ENCODE measurements around the gene CEPT1. TPM values are rescaled to one million over a fixed set of nuclear protein-coding genes. Genes with fewer than 3 reads are reported as not detected.

CEPT1 gene
- total and polyA plus RNA-seq, 2 donors (not counting 1 experiment from before 2014, with no cell fraction given) = 26.4 to 74.5 TPM

- Histone ChIP-seq H3K4me1 (ENCODE audit: control insufficient read depth, extremely low read depth, insufficient read depth, low read length) (no peaks in the 10 kb centered on the region), H3K79me2 (ENCODE audit: control insufficient read depth, insufficient read depth, low read length) (peaks cover 2% of the 10 kb centered on the region), H3K27ac (ENCODE audit: insufficient read depth, low read length) (no peak overlapping the region), H3K9me3 (ENCODE audit: control insufficient read depth, insufficient read depth, low read depth, low read length) (no peaks in the 10 kb centered on the region), H2AFZ (ENCODE audit: low read length) (no peak overlapping the region), H3K27me3 (ENCODE audit: control insufficient read depth, insufficient read depth, low read length) (no peaks in the 10 kb centered on the region), H3K36me3 (ENCODE audit: control insufficient read depth, insufficient read depth, low read length) (peaks cover 4% of the 10 kb centered on the region), H4K20me1 (ENCODE audit: control insufficient read depth, extremely low read depth, insufficient read depth, low read length) (no peaks in the 10 kb centered on the region), H3K9ac (ENCODE audit: insufficient read depth, low read length) (no peak overlapping the region), H3K4me3 (replicated peaks in 1 of 4; ENCODE audit: control extremely low read depth in 1 of 4, insufficient read depth in 1 of 4, low read depth in 3 of 4, low read length in 4 of 4) (no peak overlapping the region), H3K4me2 (ENCODE audit: extremely low read depth, insufficient read depth, low read length) (no peak overlapping the region)
- no peak for DNase-seq (ENCODE audit: low read depth in 2 of 2)
- no peak for TF ChIP-seq CTCF (conservative IDR thresholded peaks at IDR 0.05 in 1 of 2, IDR thresholded peaks at IDR 0.05 in 1 of 2; ENCODE audit: low read depth in 1 of 2, low read length in 2 of 2)
- no peak for TF ChIP-seq EZH2 (IDR thresholded peaks at IDR 0.05; ENCODE audit: low read length, missing control alignments)
Measured at GRCh38 chr1:111133866-111134265, 6.2 kb upstream of the CEPT1 start.

GRCh38 chr1:111139324-111139955 lies 583 bp upstream of the CEPT1 start:
- Histone ChIP-seq H3K9ac (ENCODE audit: insufficient read depth, low read length) (peak overlapping the region; percentile 77), H3K4me1 (ENCODE audit: control insufficient read depth, extremely low read depth, insufficient read depth, low read length) (no peaks in the 10 kb centered on the region), H3K27ac (ENCODE audit: insufficient read depth, low read length) (peak overlapping the region; percentile 79), H3K4me2 (ENCODE audit: extremely low read depth, insufficient read depth, low read length) (peak overlapping the region; percentile 85), H3K4me3 (replicated peaks in 1 of 4; ENCODE audit: control extremely low read depth in 1 of 4, insufficient read depth in 1 of 4, low read depth in 3 of 4, low read length in 4 of 4) (peak overlapping the region; percentile 94 to 97 (median 97)), H4K20me1 (ENCODE audit: control insufficient read depth, extremely low read depth, insufficient read depth, low read length) (no peaks in the 10 kb centered on the region), H2AFZ (ENCODE audit: low read length) (peak overlapping the region; percentile 94), H3K79me2 (ENCODE audit: control insufficient read depth, insufficient read depth, low read length) (peaks cover 47% of the 10 kb centered on the region), H3K36me3 (ENCODE audit: control insufficient read depth, insufficient read depth, low read length) (peaks cover 2% of the 10 kb centered on the region), H3K27me3 (ENCODE audit: control insufficient read depth, insufficient read depth, low read length) (no peaks in the 10 kb centered on the region), H3K9me3 (ENCODE audit: control insufficient read depth, insufficient read depth, low read depth, low read length) (no peaks in the 10 kb centered on the region)
- no peak for TF ChIP-seq EZH2 (IDR thresholded peaks at IDR 0.05; ENCODE audit: low read length, missing control alignments)
- TF ChIP-seq CTCF (conservative IDR thresholded peaks at IDR 0.05 in 1 of 2, IDR thresholded peaks at IDR 0.05 in 1 of 2; ENCODE audit: low read depth in 1 of 2, low read length in 2 of 2) = no peak
- DNase-seq (ENCODE audit: low read depth in 2 of 2) = peak; percentile 61 to 68

- DNase-seq (ENCODE audit: low read depth in 2 of 2) = peak; percentile 38 to 73
- Histone ChIP-seq H2AFZ (ENCODE audit: low read length) (peak overlapping the region; percentile 94), H3K4me2 (ENCODE audit: extremely low read depth, insufficient read depth, low read length) (peak overlapping the region; percentile 76), H3K9ac (ENCODE audit: insufficient read depth, low read length) (peak overlapping the region; percentile 77), H3K4me3 (replicated peaks in 1 of 4; ENCODE audit: control extremely low read depth in 1 of 4, insufficient read depth in 1 of 4, low read depth in 3 of 4, low read length in 4 of 4) (peak overlapping the region; percentile 94 to 97 (median 97)), H3K9me3 (ENCODE audit: control insufficient read depth, insufficient read depth, low read depth, low read length) (no peaks in the 10 kb centered on the region), H4K20me1 (ENCODE audit: control insufficient read depth, extremely low read depth, insufficient read depth, low read length) (no peaks in the 10 kb centered on the region), H3K4me1 (ENCODE audit: control insufficient read depth, extremely low read depth, insufficient read depth, low read length) (no peaks in the 10 kb centered on the region), H3K36me3 (ENCODE audit: control insufficient read depth, insufficient read depth, low read length) (peaks cover 5% of the 10 kb centered on the region), H3K79me2 (ENCODE audit: control insufficient read depth, insufficient read depth, low read length) (peaks cover 54% of the 10 kb centered on the region), H3K27me3 (ENCODE audit: control insufficient read depth, insufficient read depth, low read length) (no peaks in the 10 kb centered on the region), H3K27ac (ENCODE audit: insufficient read depth, low read length) (peak overlapping the region; percentile 79)
- TF ChIP-seq EZH2 (IDR thresholded peaks at IDR 0.05; ENCODE audit: low read length, missing control alignments) (no peak), CTCF (conservative IDR thresholded peaks at IDR 0.05 in 1 of 2, IDR thresholded peaks at IDR 0.05 in 1 of 2; ENCODE audit: low read depth in 1 of 2, low read length in 2 of 2) (no peak)
Measured at GRCh38 chr1:111140680-111140967, 601 bp downstream of the CEPT1 start.

Data from fibroblast of lung (primary cell).